HG03103 (cell line): ENCODE measurements around the gene ASB6.
"Not testable (repeated sequence)": the region's sequence is repeated elsewhere in the genome, so short reads cannot be mapped to it uniquely, and the experiment has no call there.

Experiments
- ATAC-seq: cut with Tn5 transposase; IDR thresholded peaks from one replicate; pipeline ENCODE4 v1.9.1; 2021; ENCODE audit warnings: low read depth; ENCODE audit not compliant: unreplicated experiment

Gene ASB6

GRCh38 chr9:129609486-129610212 lies 32.3 kb downstream of the ASB6 start:
- no peak for ATAC-seq

GRCh38 chr9:129608561-129609481 lies 33.1 kb downstream of the ASB6 start:
- ATAC-seq = no peak

- ATAC-seq = no peak
Observed at GRCh38 chr9:129607027-129607387, 34.9 kb downstream of the ASB6 start.

- no peak for ATAC-seq
Observed at GRCh38 chr9:129606161-129607026, 35.6 kb downstream of the ASB6 start.

GRCh38 chr9:129604766-129605163 lies 37.2 kb downstream of the ASB6 start:
- no peak for ATAC-seq

- no peak for ATAC-seq
Observed at GRCh38 chr9:129604056-129604765, 37.7 kb downstream of the ASB6 start.

GRCh38 chr9:129602598-129603415 lies 39.1 kb downstream of the ASB6 start:
- no peak for ATAC-seq

- no peak for ATAC-seq
Observed at GRCh38 chr9:129601082-129601674, 40.8 kb downstream of the ASB6 start.

- no peak for ATAC-seq
Observed at GRCh38 chr9:129598089-129598596, 43.8 kb downstream of the ASB6 start.

- no peak for ATAC-seq
Observed at GRCh38 chr9:129597355-129598088, 44.4 kb downstream of the ASB6 start.

GRCh38 chr9:129596541-129597331 lies 45.2 kb downstream of the ASB6 start:
- no peak for ATAC-seq

- no peak for ATAC-seq
Observed at GRCh38 chr9:129595903-129596540, 45.9 kb downstream of the ASB6 start.

GRCh38 chr9:129595311-129595741 lies 46.6 kb downstream of the ASB6 start:
- no peak for ATAC-seq

- ATAC-seq = no peak
Observed at GRCh38 chr9:129594632-129595031, 47.3 kb downstream of the ASB6 start.

GRCh38 chr9:129592790-129593189 lies 49.2 kb downstream of the ASB6 start:
- not testable (repeated sequence) for ATAC-seq

GRCh38 chr9:129591916-129592315 lies 50.0 kb downstream of the ASB6 start:
- no peak for ATAC-seq

GRCh38 chr9:129590466-129590865 lies 51.5 kb downstream of the ASB6 start:
- ATAC-seq = no peak
